SJSA1 (cell line): ENCODE measurements around the gene PORCN. TPM values are rescaled to one million over a fixed set of nuclear protein-coding genes. Genes with fewer than 3 reads are reported as not detected.
A peak's percentile ranks its signal among the peaks of the same experiment; 100 is the strongest.

Source experiments
- DNase-seq, 2 experiments: peaks; one replicate each; pipeline ENCODE4 v3.0.0-alpha.2; 2015 to 2020; ENCODE audit warnings: low spot score in 2 of 2, low read depth in 1 of 2
- H3K27ac ChIP-seq: fragments of 250-450 bp; sonication (Bioruptor Pico); 2 replicates; pipeline ENCODE4 v1.5.1; 2020; ENCODE audit warnings: mild to moderate bottlenecking, moderate library complexity
- H3K27me3 ChIP-seq: fragments of 250-450 bp; sonication (Bioruptor Pico); replicated peaks from 2 replicates; pipeline ENCODE4 v1.5.1; 2020; ENCODE audit warnings: mild to moderate bottlenecking, moderate library complexity
- H3K36me3 ChIP-seq: fragments of 250-450 bp; sonication (Bioruptor Pico); 2 replicates; pipeline ENCODE4 v1.5.1; 2020; ENCODE audit warnings: mild to moderate bottlenecking
- H3K4me1 ChIP-seq: fragments of 250-450 bp; sonication (Bioruptor Pico); replicated peaks from 2 replicates; pipeline ENCODE4 v1.6.1; 2021; ENCODE audit warnings: mild to moderate bottlenecking
- H3K4me3 ChIP-seq: fragments of 250-450 bp; sonication (Bioruptor Pico); 2 replicates; pipeline ENCODE4 v1.5.1; 2020; ENCODE audit warnings: mild to moderate bottlenecking
- H3K9me3 ChIP-seq: fragments of 250-450 bp; sonication (Bioruptor Pico); replicated peaks from 2 replicates; pipeline ENCODE4 v1.5.1; 2020; ENCODE audit warnings: mild to moderate bottlenecking
- total RNA-seq: library from RNA; depleted of rRNA; stranded (reverse); fragments of >200 nt; shearing (Covaris generic); gene quantifications from 2 replicates; pipeline ENCODE4 v1.2.3, GENCODE V29; 2014

PORCN gene
- total RNA-seq, 1 experiment from 2014 or later: 13.3 TPM

DNA sequence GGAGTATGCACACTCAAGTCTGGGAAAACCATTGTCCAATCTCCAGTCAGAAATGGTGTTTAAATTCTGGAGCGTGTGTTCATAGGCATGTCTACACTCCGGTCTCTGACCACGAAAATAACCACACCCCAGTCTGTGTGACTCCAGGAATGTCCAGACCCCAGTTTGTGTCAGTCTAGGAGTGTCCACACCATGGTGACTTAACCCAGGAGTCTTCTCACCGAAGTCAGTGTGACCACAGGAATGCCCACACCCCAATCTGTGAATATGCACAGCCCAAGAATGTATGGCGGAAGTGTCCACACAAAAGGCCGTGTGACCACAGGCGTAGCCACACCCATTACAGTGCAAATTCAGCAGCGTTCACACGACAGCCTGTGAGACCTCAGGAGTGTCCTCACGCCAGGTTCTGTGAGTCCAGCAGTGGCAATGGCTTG is 21.4 kb upstream of the PORCN start:
- H3K9me3 ChIP-seq: peaks cover 7% of the 10 kb centered on the region; the same call in 1 of the 2 replicates
- H3K27ac ChIP-seq: peak overlapping the region; percentile 100

DNA sequence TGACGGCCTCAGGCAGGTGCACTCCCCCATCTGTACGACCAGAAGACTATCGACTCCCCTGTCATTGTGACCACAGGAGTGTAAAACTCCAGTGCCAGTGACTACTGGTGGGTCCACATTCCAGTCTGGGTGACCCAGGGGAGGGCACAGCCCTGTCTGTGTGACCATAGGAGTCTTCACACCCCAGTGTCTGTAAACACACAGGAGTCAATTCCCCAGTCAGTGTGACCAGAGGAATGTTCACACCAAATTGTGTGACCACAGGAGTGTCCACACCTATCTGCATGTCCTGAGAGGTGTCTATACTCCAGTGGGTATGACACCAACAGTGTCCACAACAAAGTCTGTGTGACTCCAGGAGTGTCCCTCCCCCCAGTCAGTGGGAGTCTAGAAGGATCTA is 20.8 kb upstream of the PORCN start:
- Histone ChIP-seq H3K27ac (peak overlapping the region; percentile 100), H3K36me3 (peaks cover 43% of the 10 kb centered on the region), H3K27me3 (no peaks in the 10 kb centered on the region), H3K9me3 (peaks cover 7% of the 10 kb centered on the region; the same call in 1 of the 2 replicates), H3K4me3 (no peak overlapping the region), H3K4me1 (peaks cover 55% of the 10 kb centered on the region)
- DNase-seq: no peak

More for the DNA sequence above, 21.4 kb upstream of the PORCN start:
- Histone ChIP-seq H3K27me3 (no peaks in the 10 kb centered on the region), H3K36me3 (peaks cover 49% of the 10 kb centered on the region), H3K4me1 (peaks cover 48% of the 10 kb centered on the region), H3K4me3 (no peak overlapping the region)
- DNase-seq: peak; percentile 93 to 95

DNA sequence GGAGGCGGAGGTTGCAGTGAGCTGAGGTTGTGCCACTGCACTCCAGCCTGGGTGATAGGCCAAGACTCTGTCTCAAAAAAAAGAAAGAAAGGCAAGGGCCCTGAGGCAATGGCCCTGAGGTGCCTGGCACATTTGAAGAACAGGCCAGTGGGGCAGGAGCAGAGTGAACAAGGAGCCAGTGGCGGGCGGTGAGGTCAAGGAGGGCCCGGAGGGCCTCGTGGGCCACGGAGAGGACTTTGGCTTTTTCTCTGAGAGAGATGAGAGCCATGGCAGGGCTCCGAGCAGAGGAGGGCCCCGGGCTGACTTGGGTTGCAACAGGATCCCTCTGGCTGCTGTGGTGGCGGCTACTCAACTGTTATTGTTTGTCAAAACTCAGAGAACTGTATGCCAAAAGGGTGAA is 19.5 kb upstream of the PORCN start:
- no peaks in the 10 kb centered on the region for H3K27me3 ChIP-seq
- H3K4me1 ChIP-seq: peaks cover 61% of the 10 kb centered on the region
- peaks cover 33% of the 10 kb centered on the region for H3K36me3 ChIP-seq
- DNase-seq: no peak
- H3K9me3 ChIP-seq: peaks cover 7% of the 10 kb centered on the region; the same call in 1 of the 2 replicates
- peak overlapping the region; percentile 100 for H3K27ac ChIP-seq
- no peak overlapping the region for H3K4me3 ChIP-seq

DNA sequence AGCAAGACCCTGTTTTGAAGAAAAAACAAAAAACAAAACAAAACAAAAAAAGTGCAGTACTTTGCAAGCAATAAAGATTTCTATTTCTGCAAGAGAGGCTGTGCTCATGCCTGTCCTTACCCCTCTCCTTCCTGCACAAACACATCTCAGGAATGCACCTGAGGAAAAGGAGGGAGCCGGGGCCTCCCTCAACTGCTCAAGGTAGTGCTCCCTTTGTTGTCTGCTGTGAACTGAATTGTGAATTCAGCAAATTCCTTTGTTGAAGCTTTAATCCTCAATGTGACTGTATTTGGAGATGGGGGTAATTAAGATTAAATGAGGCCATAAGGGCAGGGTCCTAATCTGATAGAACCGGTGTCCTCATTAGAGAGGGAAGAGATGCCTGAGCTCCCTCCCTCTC is 18.9 kb upstream of the PORCN start:
- H3K4me3 ChIP-seq: no peak overlapping the region
- no peaks in the 10 kb centered on the region for H3K27me3 ChIP-seq
- peaks cover 61% of the 10 kb centered on the region for H3K4me1 ChIP-seq
- H3K36me3 ChIP-seq: peaks cover 27% of the 10 kb centered on the region
- no peak for DNase-seq
- H3K27ac ChIP-seq: peak overlapping the region; percentile 13; the same call in 1 of the 2 replicates
- peaks cover 7% of the 10 kb centered on the region; the same call in 1 of the 2 replicates for H3K9me3 ChIP-seq

DNA sequence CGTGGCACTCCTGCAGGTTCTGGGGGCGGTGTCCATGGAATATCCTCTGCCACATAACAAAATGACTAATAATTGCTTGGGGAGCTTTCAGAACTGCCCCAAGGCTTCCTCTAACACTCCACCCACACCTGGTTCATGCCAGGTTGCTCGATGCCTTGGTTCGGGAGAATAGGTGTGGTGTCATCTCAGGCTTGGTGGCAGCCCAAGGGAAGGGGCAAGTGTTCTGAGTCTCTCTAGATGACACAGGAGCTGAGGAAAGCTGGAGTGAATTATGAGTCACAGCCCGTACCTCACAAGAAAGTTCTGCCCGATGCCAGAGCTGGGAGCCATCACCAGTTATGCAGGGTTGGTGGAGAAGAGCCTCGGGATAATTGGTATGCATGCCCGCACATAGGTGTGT is 18.1 kb upstream of the PORCN start:
- DNase-seq: no peak
- H3K4me3 ChIP-seq: no peak overlapping the region
- H3K9me3 ChIP-seq: peaks cover 7% of the 10 kb centered on the region; the same call in 1 of the 2 replicates
- H3K27me3 ChIP-seq: no peaks in the 10 kb centered on the region
- peaks cover 61% of the 10 kb centered on the region for H3K4me1 ChIP-seq
- peak overlapping the region; percentile 13; the same call in 1 of the 2 replicates for H3K27ac ChIP-seq
- peaks cover 21% of the 10 kb centered on the region for H3K36me3 ChIP-seq

DNA sequence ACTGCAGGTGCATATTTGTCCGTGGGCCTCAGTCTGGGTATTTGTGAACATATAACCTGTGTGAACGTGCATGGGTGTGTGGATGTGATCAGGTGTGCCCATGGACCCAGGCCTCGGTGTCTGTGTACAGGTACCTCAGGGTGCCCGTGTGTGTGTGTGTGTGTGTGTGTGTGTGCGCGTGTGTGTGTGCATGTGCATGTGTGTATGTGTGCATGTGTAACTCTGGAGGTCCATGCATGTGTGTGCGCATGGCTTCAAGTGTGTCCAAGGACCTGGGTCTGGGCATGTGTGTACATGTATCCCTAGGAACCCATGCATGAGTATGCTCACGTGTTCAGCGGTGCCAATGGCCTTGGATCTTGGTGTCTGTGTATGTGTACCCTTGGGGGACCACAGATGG is 17.0 kb upstream of the PORCN start:
- peak overlapping the region; percentile 64 for H3K27ac ChIP-seq

DNA sequence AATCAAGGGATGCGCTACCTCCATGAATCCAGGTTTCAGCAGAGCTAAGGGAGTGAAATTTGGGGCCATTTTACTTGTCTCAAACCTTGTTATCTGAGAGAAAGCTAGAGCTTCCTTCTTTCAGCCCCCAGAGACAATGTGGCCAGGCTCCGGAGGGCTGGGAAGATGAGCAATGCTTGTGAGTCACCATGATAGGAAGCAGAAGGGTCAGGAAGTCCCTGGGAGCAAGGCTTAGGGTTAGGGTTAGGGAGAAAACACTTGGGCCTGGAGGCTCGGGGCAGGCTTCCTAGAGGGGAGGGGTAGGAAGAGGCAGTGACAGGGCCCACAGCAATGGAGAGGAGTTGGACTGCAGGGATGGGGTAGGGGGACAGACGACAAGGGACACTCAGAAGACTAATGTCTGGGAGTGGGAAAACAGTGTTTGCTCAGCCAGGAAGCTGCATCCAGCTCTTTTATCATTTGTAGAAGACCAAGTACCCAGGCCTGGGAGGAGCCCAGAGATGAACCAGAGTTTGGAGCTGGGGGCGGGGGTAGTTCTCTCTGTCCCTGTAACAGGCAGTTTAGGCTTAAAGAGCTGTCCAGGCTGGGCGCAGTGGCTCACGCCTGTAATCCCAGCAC is 16.4 kb upstream of the PORCN start:
- peak; percentile 57 to 60 for DNase-seq
- Histone ChIP-seq H3K36me3 (peaks cover 8% of the 10 kb centered on the region), H3K4me1 (peaks cover 53% of the 10 kb centered on the region), H3K4me3 (no peak overlapping the region), H3K9me3 (peaks cover 7% of the 10 kb centered on the region; the same call in 1 of the 2 replicates), H3K27ac (peak overlapping the region; percentile 64), H3K27me3 (no peaks in the 10 kb centered on the region)

More for the DNA sequence above, 17.0 kb upstream of the PORCN start:
- H3K36me3 ChIP-seq: peaks cover 9% of the 10 kb centered on the region
- H3K4me1 ChIP-seq: peaks cover 55% of the 10 kb centered on the region
- DNase-seq: no peak
- H3K27me3 ChIP-seq: no peaks in the 10 kb centered on the region
- H3K4me3 ChIP-seq: no peak overlapping the region
- peaks cover 7% of the 10 kb centered on the region; the same call in 1 of the 2 replicates for H3K9me3 ChIP-seq

DNA sequence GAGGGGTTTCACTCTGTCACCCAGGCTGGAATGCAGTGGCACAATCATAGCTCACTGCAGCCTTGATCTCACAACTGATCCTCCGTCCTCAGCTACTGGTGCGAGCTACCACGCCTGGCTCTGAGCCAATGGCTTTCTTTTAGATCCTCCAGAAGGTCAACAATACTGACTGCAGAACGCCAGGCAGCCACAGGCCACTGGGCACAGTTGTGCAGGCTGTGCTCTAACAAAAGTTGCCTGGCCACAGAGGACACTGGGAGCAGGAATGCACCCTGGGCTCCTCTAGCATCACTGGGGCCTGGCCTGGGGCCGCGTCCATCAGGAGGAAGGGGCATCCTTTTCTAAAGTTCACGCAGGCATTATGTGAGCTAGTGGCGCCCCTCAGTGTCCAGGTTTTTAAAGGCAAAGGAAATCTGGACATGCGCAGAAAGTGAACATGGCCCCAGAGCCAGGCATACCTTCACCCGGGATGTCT is 14.9 kb upstream of the PORCN start:
- H3K27ac ChIP-seq: no peak overlapping the region
- peaks cover 54% of the 10 kb centered on the region for H3K4me1 ChIP-seq
- H3K27me3 ChIP-seq: no peaks in the 10 kb centered on the region
- H3K36me3 ChIP-seq: no peaks in the 10 kb centered on the region
- H3K9me3 ChIP-seq: no peaks in the 10 kb centered on the region
- H3K4me3 ChIP-seq: no peak overlapping the region
- no peak for DNase-seq

DNA sequence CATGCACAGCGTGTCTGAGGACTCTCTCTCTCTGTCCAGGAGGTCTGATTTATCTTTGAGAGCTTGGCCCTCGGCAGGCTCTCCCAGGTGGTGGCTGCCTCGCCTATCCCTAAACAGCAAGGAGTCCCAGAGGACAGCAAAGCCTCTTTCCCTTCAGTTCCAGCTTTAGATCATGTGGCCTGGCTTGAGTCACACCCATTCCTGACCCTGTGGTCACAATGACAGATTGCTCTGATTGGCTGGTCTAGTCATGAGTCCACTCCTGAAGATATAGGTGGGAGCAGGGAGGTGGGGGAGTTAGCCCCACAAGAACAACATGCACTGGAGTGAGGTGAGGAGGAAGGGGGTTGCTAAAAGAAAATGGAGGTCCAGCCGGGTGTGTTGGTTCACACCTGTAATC is 12.1 kb upstream of the PORCN start:
- Histone ChIP-seq H3K27ac (no peak overlapping the region), H3K27me3 (no peaks in the 10 kb centered on the region), H3K9me3 (no peaks in the 10 kb centered on the region), H3K4me1 (peaks cover 45% of the 10 kb centered on the region), H3K36me3 (no peaks in the 10 kb centered on the region), H3K4me3 (no peak overlapping the region)
- no peak for DNase-seq

DNA sequence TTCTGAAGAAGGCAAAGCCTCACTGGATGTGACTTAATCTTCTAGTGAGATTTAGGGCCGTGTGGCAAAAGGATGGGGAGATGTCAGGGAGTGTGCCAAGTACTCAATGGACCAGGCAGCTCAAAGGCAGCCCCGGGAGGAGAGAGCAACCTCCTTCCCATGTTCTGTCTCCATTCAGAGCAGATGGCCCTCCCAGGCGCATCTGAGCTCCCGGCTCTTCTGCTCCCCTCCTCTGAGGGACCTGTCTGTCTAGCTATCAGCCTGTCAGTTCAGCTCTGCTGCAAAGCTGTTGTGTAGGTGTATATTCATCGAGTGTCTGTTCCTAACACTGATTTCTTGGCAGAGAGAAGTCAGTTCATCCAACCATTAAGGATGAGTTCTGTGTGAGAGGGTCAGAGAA is 10.9 kb upstream of the PORCN start:
- Histone ChIP-seq H3K4me3 (no peak overlapping the region), H3K36me3 (no peaks in the 10 kb centered on the region), H3K27me3 (no peaks in the 10 kb centered on the region), H3K9me3 (no peaks in the 10 kb centered on the region), H3K4me1 (peaks cover 33% of the 10 kb centered on the region), H3K27ac (peak overlapping the region; percentile 73)
- no peak for DNase-seq

DNA sequence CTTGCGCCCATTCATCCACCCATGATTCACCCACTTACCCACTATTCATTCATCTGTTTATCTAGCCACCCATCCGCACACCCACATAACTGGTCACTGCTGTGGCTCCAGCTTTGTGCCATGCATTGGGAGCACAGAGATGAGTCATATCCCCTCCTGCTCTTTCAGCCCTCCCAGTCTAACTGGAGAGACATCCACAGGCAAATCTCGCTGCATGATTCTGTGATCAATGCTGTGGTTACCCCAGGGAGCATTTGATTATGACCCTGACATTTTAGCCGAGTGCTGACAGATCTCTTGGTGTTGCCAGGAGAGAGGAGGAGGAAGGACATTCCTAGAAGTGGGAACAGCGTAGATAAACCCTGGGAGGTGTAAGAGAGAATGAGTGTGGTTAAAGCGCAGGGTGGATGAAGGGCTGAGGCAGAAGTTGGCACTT is 10.4 kb upstream of the PORCN start:
- peak; percentile 82 to 83 for DNase-seq
- H3K27me3 ChIP-seq: no peaks in the 10 kb centered on the region
- no peak overlapping the region for H3K4me3 ChIP-seq
- no peaks in the 10 kb centered on the region for H3K36me3 ChIP-seq
- H3K4me1 ChIP-seq: peaks cover 28% of the 10 kb centered on the region
- H3K27ac ChIP-seq: peak overlapping the region; percentile 73
- no peaks in the 10 kb centered on the region for H3K9me3 ChIP-seq

DNA sequence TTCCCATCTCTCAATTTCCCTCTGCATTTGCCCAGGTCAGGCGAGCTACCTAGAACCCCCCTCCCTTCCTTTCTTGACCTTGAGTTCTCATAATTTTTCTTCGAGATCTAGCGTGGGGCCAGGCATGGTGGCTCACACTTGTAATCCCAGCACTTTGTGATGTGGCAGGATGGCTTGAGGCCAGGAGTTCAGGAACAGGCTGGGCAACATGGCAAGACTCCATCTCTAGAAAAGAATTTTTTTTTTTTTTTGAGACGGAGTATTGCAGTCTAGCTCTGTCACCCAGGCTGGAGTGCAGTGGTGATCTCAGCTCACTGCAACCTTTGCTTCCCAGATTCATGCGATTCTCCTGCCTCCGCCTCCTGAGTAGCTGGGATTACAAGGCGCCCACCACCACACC is 4.5 kb upstream of the PORCN start:
- Histone ChIP-seq H3K4me1 (peaks cover 1% of the 10 kb centered on the region; the same call in 1 of the 2 replicates), H3K27me3 (no peaks in the 10 kb centered on the region), H3K36me3 (no peaks in the 10 kb centered on the region), H3K27ac (no peak overlapping the region), H3K4me3 (no peak overlapping the region), H3K9me3 (no peaks in the 10 kb centered on the region)
- DNase-seq: no peak

DNA sequence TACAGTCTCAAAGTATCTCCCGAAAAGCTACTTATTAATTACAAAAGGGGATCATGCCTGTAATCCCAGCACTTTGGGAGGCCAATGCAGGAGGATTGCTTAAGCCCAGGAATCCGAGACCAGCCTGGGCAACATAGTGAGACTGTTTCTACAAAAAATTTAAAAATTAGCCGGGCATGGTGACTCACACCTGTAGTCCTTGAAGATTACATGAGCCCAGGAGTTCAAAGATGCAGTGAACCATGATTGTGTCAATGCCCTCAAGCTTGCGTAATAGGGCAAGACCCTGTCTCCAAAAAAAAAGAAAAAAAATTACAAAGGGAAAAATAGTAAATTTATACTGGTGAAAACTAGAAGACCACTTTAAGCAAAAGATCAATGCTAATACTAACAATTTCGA is 3.3 kb upstream of the PORCN start:
- Histone ChIP-seq H3K4me1 (peaks cover 4% of the 10 kb centered on the region), H3K4me3 (no peak overlapping the region), H3K27me3 (no peaks in the 10 kb centered on the region), H3K36me3 (no peaks in the 10 kb centered on the region), H3K27ac (no peak overlapping the region), H3K9me3 (no peaks in the 10 kb centered on the region)
- no peak for DNase-seq

DNA sequence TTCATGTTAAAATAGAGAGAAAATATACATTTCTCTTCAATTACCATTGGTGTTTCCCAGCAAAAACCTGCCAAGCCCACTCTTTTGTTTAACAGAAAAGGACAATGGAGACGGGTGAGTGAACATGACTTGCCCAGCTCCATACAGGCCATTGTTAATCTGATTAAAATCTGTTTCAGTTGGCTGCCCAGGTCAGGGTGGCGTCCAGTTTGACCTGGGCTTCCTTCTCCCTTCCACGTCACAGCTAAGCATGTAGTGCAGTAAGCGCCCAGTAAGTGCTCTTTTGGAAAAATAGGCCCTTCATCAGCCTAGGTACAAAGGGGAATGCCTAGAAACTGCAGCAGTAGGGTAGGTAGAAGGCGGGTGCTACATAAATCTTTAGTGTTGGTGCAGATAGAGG is 1.5 kb upstream of the PORCN start:
- no peaks in the 10 kb centered on the region for H3K9me3 ChIP-seq
- no peak for DNase-seq
- no peak overlapping the region for H3K4me3 ChIP-seq
- H3K27ac ChIP-seq: no peak overlapping the region
- no peaks in the 10 kb centered on the region for H3K27me3 ChIP-seq
- no peaks in the 10 kb centered on the region for H3K36me3 ChIP-seq
- H3K4me1 ChIP-seq: peaks cover 4% of the 10 kb centered on the region
